Measurements from ENCODE around the gene CD6.

GRCh38 chr11:61028135-61028729 is 56.8 kb downstream of the CD6 start:
- TF ChIP-seq YY1 (IDR thresholded peaks at IDR 0.05; ENCODE audit: insufficient read depth, insufficient read length) (no peak), ZNF274 (IDR thresholded peaks at IDR 0.05; ENCODE audit: low read depth, low read length) (no peak)
